PC-9 (cell line): ENCODE results near the gene LRG1. TPM values are rescaled to one million over a fixed set of nuclear protein-coding genes. Genes with fewer than 3 reads are reported as not detected.

Experiments used
- BruUV-seq: library from RNA; stranded (reverse); fragments of 400-500 nt; replicated peaks from 2 replicates; lab custom pipeline; 2021; lab: Mats Ljungman, UMichigan
- CTCF ChIA-PET: fragments of 300-600 bp; sonication (Branson Sonifier 250); formaldehyde crosslinking; loops from one replicate; lab custom pipeline; 2022; ENCODE audit warnings: antibody characterized with exemption; lab: Charles Lee
- POLR2A ChIA-PET: fragments of 300-600 bp; sonication (Branson Sonifier 250); formaldehyde crosslinking; loops from one replicate; lab custom pipeline; 2022; ENCODE audit warnings: antibody characterized with exemption; ENCODE audit not compliant: unreplicated experiment; lab: Charles Lee
- DNase-seq, 2 experiments: peaks; one replicate each; pipeline versions ENCODE4 v3.0.0 to v3.0.0-alpha.2; 2015 to 2022; ENCODE audit warnings: mixed read lengths in 1 of 2
- H2AFZ ChIP-seq: fragments of 200-600 bp; sonication (generic); 2 replicates; pipeline ENCODE4 v1.8.1; 2017; ENCODE audit warnings: antibody characterized with exemption
- H3F3A ChIP-seq: fragments of 200-600 bp; sonication (generic); 2 replicates; pipeline ENCODE4 v1.8.1; 2017; ENCODE audit warnings: antibody characterized with exemption, mild to moderate bottlenecking, low read depth; ENCODE audit not compliant: insufficient read depth
- H3K27ac ChIP-seq: fragments of 200-600 bp; sonication (generic); 2 replicates; pipeline ENCODE4 v1.6.1; 2016; ENCODE audit warnings: mixed run types
- H3K27me3 ChIP-seq: fragments of 200-600 bp; sonication (generic); 2 replicates; pipeline ENCODE4 v1.6.1; 2016; ENCODE audit warnings: low read depth, mixed run types; ENCODE audit not compliant: insufficient read depth
- H3K36me3 ChIP-seq: fragments of 200-600 bp; sonication (generic); 2 replicates; pipeline ENCODE4 v1.6.1; 2016; ENCODE audit warnings: low read depth, mixed run types
- H3K4me1 ChIP-seq: fragments of 200-600 bp; sonication (generic); replicated peaks from 2 replicates; pipeline ENCODE4 v1.6.1; 2016; ENCODE audit warnings: mixed run types; ENCODE audit not compliant: insufficient read depth
- H3K4me2 ChIP-seq: fragments of 200-600 bp; sonication (generic); 2 replicates; pipeline ENCODE4 v1.6.1; 2017; ENCODE audit warnings: mixed run types
- H3K4me3 ChIP-seq: fragments of 200-600 bp; sonication (generic); 2 replicates; pipeline ENCODE4 v1.6.1; 2016; ENCODE audit warnings: mixed run types
- H3K79me2 ChIP-seq: fragments of 200-600 bp; sonication (generic); 2 replicates; pipeline ENCODE4 v1.6.1; 2017; ENCODE audit warnings: low read depth, mixed run types
- H3K9me2 ChIP-seq: fragments of 200-600 bp; sonication (generic); 2 replicates; pipeline ENCODE4 v1.8.1; 2017; ENCODE audit warnings: mild to moderate bottlenecking; ENCODE audit not compliant: insufficient read depth
- H3K9me3 ChIP-seq: fragments of 200-600 bp; sonication (generic); 2 replicates; pipeline ENCODE4 v1.8.1; 2016; ENCODE audit warnings: low read depth; ENCODE audit not compliant: insufficient read depth
- H4K20me1 ChIP-seq: fragments of 200-600 bp; sonication (generic); 2 replicates; pipeline ENCODE4 v1.8.1; 2017; ENCODE audit not compliant: insufficient read depth
- EZH2 ChIP-seq: fragments of 200-600 bp; sonication (generic); IDR thresholded peaks from 2 replicates; pipeline ENCODE4 v1.8.0; 2017; ENCODE audit warnings: antibody characterized with exemption, low read depth
- intact Hi-C: fragments of 100-400 bp; cut with micrococcal nuclease; formaldehyde crosslinking; loops from one replicate; pipeline ENCODE4 v1.10.0; 2022; ENCODE audit not compliant: unreplicated experiment
- total RNA-seq: library from RNA; stranded (reverse); gene quantifications from 2 replicates; pipeline ENCODE4 v1.2.3, GENCODE V29; 2021
- TF ChIP-seq, protein P1 (sequence below): fragments of 200-600 bp; sonication (generic); conservative IDR thresholded peaks from 2 replicates; pipeline ENCODE4 v1.6.1; 2017; ENCODE audit warnings: mixed run types, antibody characterized with exemption, mild to moderate bottlenecking, moderate library complexity

Gene LRG1
- total RNA-seq, 1 experiment from 2014 or later, result 25.6 TPM

- peak in 1 of 2 experiments; percentile 47 for DNase-seq
- H3K4me2 ChIP-seq, result no peak overlapping the region
- CTCF ChIA-PET, result interaction anchor here (0.6 to 1.0 kb wide), 2 partner anchors 57 to 61 kb away, joined by 3 read pairs; no protein-coding TSS in a partner anchor
- H3K9me3 ChIP-seq, result no peaks in the 10 kb centered on the region
- H3K4me1 ChIP-seq, result peaks cover 15% of the 10 kb centered on the region
- H3K79me2 ChIP-seq, result no peaks in the 10 kb centered on the region
- no peaks in the 10 kb centered on the region for H3K9me2 ChIP-seq
- peaks cover 13% of the 10 kb centered on the region; the same call in 1 of the 2 replicates for H3F3A ChIP-seq
- peaks cover 9% of the 10 kb centered on the region; the same call in 1 of the 2 replicates for H3K27me3 ChIP-seq
- TF ChIP-seq, protein P1, sequence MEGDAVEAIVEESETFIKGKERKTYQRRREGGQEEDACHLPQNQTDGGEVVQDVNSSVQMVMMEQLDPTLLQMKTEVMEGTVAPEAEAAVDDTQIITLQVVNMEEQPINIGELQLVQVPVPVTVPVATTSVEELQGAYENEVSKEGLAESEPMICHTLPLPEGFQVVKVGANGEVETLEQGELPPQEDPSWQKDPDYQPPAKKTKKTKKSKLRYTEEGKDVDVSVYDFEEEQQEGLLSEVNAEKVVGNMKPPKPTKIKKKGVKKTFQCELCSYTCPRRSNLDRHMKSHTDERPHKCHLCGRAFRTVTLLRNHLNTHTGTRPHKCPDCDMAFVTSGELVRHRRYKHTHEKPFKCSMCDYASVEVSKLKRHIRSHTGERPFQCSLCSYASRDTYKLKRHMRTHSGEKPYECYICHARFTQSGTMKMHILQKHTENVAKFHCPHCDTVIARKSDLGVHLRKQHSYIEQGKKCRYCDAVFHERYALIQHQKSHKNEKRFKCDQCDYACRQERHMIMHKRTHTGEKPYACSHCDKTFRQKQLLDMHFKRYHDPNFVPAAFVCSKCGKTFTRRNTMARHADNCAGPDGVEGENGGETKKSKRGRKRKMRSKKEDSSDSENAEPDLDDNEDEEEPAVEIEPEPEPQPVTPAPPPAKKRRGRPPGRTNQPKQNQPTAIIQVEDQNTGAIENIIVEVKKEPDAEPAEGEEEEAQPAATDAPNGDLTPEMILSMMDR, result peak; percentile 70
- no peak for TF ChIP-seq EZH2
- intact Hi-C loops, result loop anchor here (5.0 kb wide), 1 partner anchor 56 kb away; no protein-coding TSS in a partner anchor
- H4K20me1 ChIP-seq, result no peaks in the 10 kb centered on the region
- no peak overlapping the region for H3K4me3 ChIP-seq
- no peak overlapping the region for H2AFZ ChIP-seq
- no TSS peak for BruUV-seq
- POLR2A ChIA-PET, result no interaction called here
- no peaks in the 10 kb centered on the region for H3K36me3 ChIP-seq
- H3K27ac ChIP-seq, result no peak overlapping the region
Observed at GRCh38 chr19:4576016-4576933, 36.4 kb upstream of the LRG1 start.

DNA sequence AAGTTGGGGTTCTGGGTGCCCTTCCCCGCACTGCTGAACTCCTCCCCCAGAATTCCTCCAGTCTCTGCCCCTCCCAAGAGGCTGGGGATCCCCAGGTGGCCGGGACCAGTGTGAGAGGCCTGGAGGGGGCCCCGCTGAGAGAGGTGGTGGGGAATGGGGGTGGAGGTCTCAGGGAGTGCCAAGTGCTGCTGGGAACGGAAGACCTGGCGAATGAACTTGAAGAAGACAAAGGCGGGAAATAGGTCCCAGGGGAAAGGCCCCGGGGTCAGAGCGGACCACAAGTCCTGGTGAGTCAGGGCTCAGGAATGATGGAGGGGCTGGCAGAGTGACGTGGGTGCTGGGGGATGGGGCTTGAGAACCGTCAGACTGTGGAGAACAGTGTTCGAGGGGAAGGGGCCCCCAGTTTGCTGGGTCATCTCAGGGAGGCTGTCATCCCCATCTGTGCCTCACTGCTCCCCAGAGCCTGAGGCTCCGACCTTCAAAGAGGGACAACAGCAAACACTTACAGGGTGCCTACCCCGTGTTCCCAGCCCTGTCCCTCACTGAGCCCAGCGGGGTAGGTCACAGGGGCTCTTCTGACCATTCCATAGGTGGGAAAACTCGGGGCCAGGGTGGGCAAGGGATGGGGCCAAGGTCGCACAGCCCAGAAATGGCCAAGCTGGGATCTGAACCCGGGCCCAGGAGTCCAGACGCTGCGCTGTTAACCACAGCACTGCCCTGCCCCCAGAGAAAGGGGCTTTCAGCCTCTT lies 35.6 kb upstream of the LRG1 start:
- Histone ChIP-seq H3K27ac (0 out of 2 replicates have a peak overlapping the region, but pooled peaks have one; percentile 34), H3K36me3 (no peaks in the 10 kb centered on the region), H3K79me2 (no peaks in the 10 kb centered on the region), H3K4me3 (no peak overlapping the region; the same call in 1 of the 2 replicates), H3F3A (peaks cover 13% of the 10 kb centered on the region; the same call in 1 of the 2 replicates), H3K4me2 (peak overlapping the region; percentile 58), H3K4me1 (peaks cover 15% of the 10 kb centered on the region), H2AFZ (peak overlapping the region; percentile 58; the same call in 1 of the 2 replicates), H3K27me3 (peaks cover 9% of the 10 kb centered on the region; the same call in 1 of the 2 replicates), H4K20me1 (no peaks in the 10 kb centered on the region), H3K9me2 (no peaks in the 10 kb centered on the region), H3K9me3 (no peaks in the 10 kb centered on the region)
- DNase-seq, result peak; percentile 53 to 64
- CTCF ChIA-PET, result interaction anchor here (0.5 to 1.0 kb wide), 2 partner anchors 46 to 58 kb away, joined by 3 read pairs; no protein-coding TSS in a partner anchor
- intact Hi-C loops, result loop anchor here (5.0 kb wide), 1 partner anchor 57 kb away; no protein-coding TSS in a partner anchor
- POLR2A ChIA-PET, result no interaction called here
- TF ChIP-seq, protein P1, result no peak
- no peak for TF ChIP-seq EZH2
- no TSS peak for BruUV-seq

DNA sequence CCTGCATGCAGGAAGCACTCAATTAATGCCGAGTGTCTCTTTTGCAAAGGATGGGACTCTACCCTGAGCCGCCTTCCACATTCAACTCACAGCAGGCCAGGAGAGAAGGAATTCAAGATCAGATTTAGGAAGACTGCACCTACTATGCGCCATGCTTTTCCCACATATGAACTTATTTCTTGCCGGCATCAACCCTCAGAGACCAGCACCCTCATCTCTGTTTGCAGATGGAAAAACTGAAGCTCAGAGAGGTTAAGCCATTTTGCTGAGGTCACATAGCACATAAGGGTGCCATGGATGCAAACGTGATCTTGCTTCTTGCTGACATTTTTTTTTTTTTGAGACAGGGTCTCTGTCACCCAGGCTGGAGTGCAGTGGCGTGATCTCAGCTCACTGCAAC lies 33.8 kb upstream of the LRG1 start:
- no peak for TF ChIP-seq EZH2
- TF ChIP-seq, protein P1, result no peak
- Histone ChIP-seq H4K20me1 (no peaks in the 10 kb centered on the region), H3K9me3 (no peaks in the 10 kb centered on the region), H3K36me3 (no peaks in the 10 kb centered on the region), H3K27me3 (no peaks in the 10 kb centered on the region), H3K27ac (no peak overlapping the region), H3K4me1 (peaks cover 15% of the 10 kb centered on the region), H3F3A (peaks cover 13% of the 10 kb centered on the region; the same call in 1 of the 2 replicates), H3K4me3 (no peak overlapping the region), H3K9me2 (no peaks in the 10 kb centered on the region), H2AFZ (no peak overlapping the region), H3K79me2 (no peaks in the 10 kb centered on the region), H3K4me2 (no peak overlapping the region)
- intact Hi-C loops, result no loop called here
- DNase-seq, result no peak
- ChIA-PET POLR2A (no interaction called here), CTCF (no interaction called here)
- no TSS peak for BruUV-seq
